SK-N-SH (cell line): Measurements from ENCODE around the gene TXN2. TPM values are rescaled to one million over a fixed set of nuclear protein-coding genes. Genes with fewer than 3 reads are reported as not detected.

Experiments
- CTCF ChIA-PET: fragments of 300-600, 350-600 bp; formaldehyde crosslinking; extraction: SDS; loops from one replicate; lab custom pipeline; 2021; lab: Yijun Ruan, JAX
- POLR2A ChIA-PET: fragments of 350-600 bp; sonication (Branson Sonifier 250); formaldehyde crosslinking; extraction: SDS; loops from one replicate; lab custom pipeline; 2020; ENCODE audit warnings: antibody characterized with exemption, inconsistent platforms; lab: Yijun Ruan, JAX
- DNase-seq: peaks from one replicate; pipeline ENCODE4 v3.0.0; 2012
- H2AFZ ChIP-seq: fragments of 200-600 bp; sonication (generic); 2 replicates; pipeline ENCODE4 v1.8.1; 2016; ENCODE audit warnings: antibody characterized with exemption, mild to moderate bottlenecking, low read depth
- H3F3A ChIP-seq: fragments of 200-600 bp; sonication (generic); replicated peaks from 2 replicates; pipeline ENCODE3; 2016; ENCODE audit warnings: antibody characterized with exemption, mild to moderate bottlenecking; ENCODE audit not compliant: insufficient read depth
- H3K27ac ChIP-seq, 2 experiments: fragments of 200-500 bp in 1 of 2; fragments of 200-600 bp in 1 of 2; sonication (Bioruptor generic) in 1 of 2; sonication (generic), shearing (Covaris generic) in 1 of 2; 2 replicates each; pipeline versions ENCODE4 v1.5.1 to v1.6.1; 2014 to 2016; ENCODE audit warnings: low read depth in 2 of 2, inconsistent platforms in 1 of 2, low read length in 1 of 2, mild to moderate bottlenecking in 1 of 2, mixed read lengths in 1 of 2
- H3K27me3 ChIP-seq: fragments of 200-600 bp; sonication (generic), shearing (Covaris generic); 2 replicates; pipeline ENCODE4 v1.6.1; 2016; ENCODE audit warnings: mixed run types; ENCODE audit not compliant: insufficient read depth
- H3K36me3 ChIP-seq, 2 experiments: fragments of 200-500 bp in 1 of 2; fragments of 200-600 bp in 1 of 2; sonication (Bioruptor generic) in 1 of 2; sonication (generic) in 1 of 2; replicated peaks in 1 of 2; 2 replicates each; pipeline versions ENCODE3 to v1.5.1; 2014 to 2016; ENCODE audit warnings: low read length in 1 of 2, mild to moderate bottlenecking in 1 of 2; ENCODE audit not compliant: insufficient read depth in 2 of 2, control insufficient read depth in 1 of 2
- H3K4me1 ChIP-seq, 2 experiments: fragments of 200-500 bp in 1 of 2; fragments of 200-600 bp in 1 of 2; sonication (Bioruptor generic) in 1 of 2; sonication (generic), shearing (Covaris generic) in 1 of 2; 2 replicates each; pipeline versions ENCODE4 v1.5.1 to v1.6.1; 2014 to 2016; ENCODE audit warnings: low read depth in 1 of 2, low read length in 1 of 2, mixed run types in 1 of 2; ENCODE audit not compliant: insufficient read depth in 2 of 2, control insufficient read depth in 1 of 2
- H3K4me2 ChIP-seq: fragments of 200-600 bp; sonication (generic), shearing (Covaris generic); 2 replicates; pipeline ENCODE4 v1.6.1; 2017; ENCODE audit warnings: mixed run types
- H3K4me3 ChIP-seq, 2 experiments: fragments of 200-500 bp in 1 of 2; fragments of 200-600 bp in 1 of 2; sonication (Bioruptor generic) in 1 of 2; sonication (generic), shearing (Covaris generic) in 1 of 2; 2 replicates each; pipeline versions ENCODE4 v1.5.1 to v1.8.1; 2014 to 2016; ENCODE audit warnings: low read depth in 2 of 2, inconsistent platforms in 1 of 2, low read length in 1 of 2, mild to moderate bottlenecking in 1 of 2, mixed read lengths in 1 of 2, moderate library complexity in 1 of 2
- H3K79me2 ChIP-seq: fragments of 200-600 bp; sonication (generic); 2 replicates; pipeline ENCODE4 v1.8.1; 2017; ENCODE audit warnings: mild to moderate bottlenecking; ENCODE audit not compliant: insufficient read depth
- H3K9ac ChIP-seq: fragments of 200-600 bp; sonication (generic); 2 replicates; pipeline ENCODE4 v1.6.1; 2017; ENCODE audit warnings: mixed run types
- H3K9me2 ChIP-seq: fragments of 200-600 bp; sonication (generic); 2 replicates; pipeline ENCODE4 v1.6.1; 2017; ENCODE audit warnings: mixed run types
- H3K9me3 ChIP-seq: fragments of 200-600 bp; sonication (generic); 2 replicates; pipeline ENCODE4 v1.6.1; 2017; ENCODE audit warnings: mixed run types, mild to moderate bottlenecking, moderate library complexity
- H4K20me1 ChIP-seq: fragments of 200-600 bp; sonication (generic); 2 replicates; pipeline ENCODE4 v1.6.1; 2017; ENCODE audit warnings: mild to moderate bottlenecking, mixed run types; ENCODE audit not compliant: insufficient read depth
- CHD2 ChIP-seq: fragments of 150-350 bp; IDR thresholded peaks from 2 replicates; pipeline ENCODE4 v1.6.1; 2018; ENCODE audit warnings: low read length; ENCODE audit not compliant: partially characterized antibody
- ELF1 ChIP-seq: IDR thresholded peaks from 2 replicates; pipeline ENCODE4 v1.4.0; 2012
- EZH2phosphoT487 ChIP-seq: fragments of 200-600 bp; sonication (generic); IDR thresholded peaks from 2 replicates; pipeline ENCODE4 v1.6.1; 2017; ENCODE audit warnings: low read depth, mixed run types, mild to moderate bottlenecking, antibody characterized with exemption, moderate library complexity, borderline replicate concordance
- GABPA ChIP-seq: IDR thresholded peaks from 2 replicates; pipeline ENCODE4 v1.4.0; 2012; ENCODE audit warnings: low read depth, mild to moderate bottlenecking
- IRF3 ChIP-seq: fragments of 150-350 bp; IDR thresholded peaks from 2 replicates; pipeline ENCODE4 v1.6.1; 2016; ENCODE audit warnings: mild to moderate bottlenecking, low read depth, low read length
- JUND ChIP-seq: IDR thresholded peaks from 2 replicates; pipeline ENCODE4 v1.4.0; 2012
- NFIC ChIP-seq: IDR thresholded peaks from 2 replicates; pipeline ENCODE4 v1.4.0; 2012; ENCODE audit warnings: borderline replicate concordance
- NRF1 ChIP-seq: IDR thresholded peaks from 2 replicates; pipeline ENCODE4 v1.6.1; 2012; ENCODE audit warnings: low read depth, mild to moderate bottlenecking, low read length
- POLR2AphosphoS5 ChIP-seq: IDR thresholded peaks from 2 replicates; pipeline ENCODE4 v1.6.1; 2012; ENCODE audit warnings: low read depth, low read length
- RAD21 ChIP-seq: IDR thresholded peaks from 2 replicates; pipeline ENCODE4 v1.6.1; 2012; ENCODE audit warnings: mild to moderate bottlenecking, low read length
- RXRA ChIP-seq: IDR thresholded peaks from 2 replicates; pipeline ENCODE4 v1.4.0; 2012; ENCODE audit warnings: low read depth, mild to moderate bottlenecking, borderline replicate concordance
- SIN3A ChIP-seq: IDR thresholded peaks from 2 replicates; pipeline ENCODE4 v1.6.1; 2012; ENCODE audit warnings: low read depth, mild to moderate bottlenecking, low read length, moderate library complexity, borderline replicate concordance
- SMC3 ChIP-seq: IDR thresholded peaks from 2 replicates; pipeline ENCODE4 v1.6.1; 2012; ENCODE audit warnings: low read depth, low read length, improper control_type of control experiment
- TAF1 ChIP-seq: IDR thresholded peaks from 2 replicates; pipeline ENCODE4 v1.6.1; 2012; ENCODE audit warnings: low read depth, mild to moderate bottlenecking, low read length, moderate library complexity, borderline replicate concordance
- TEAD4 ChIP-seq: IDR thresholded peaks from 2 replicates; pipeline ENCODE4 v1.4.0; 2012; ENCODE audit warnings: mild to moderate bottlenecking, borderline replicate concordance; ENCODE audit not compliant: insufficient read depth
- USF2 ChIP-seq: fragments of 150-350 bp; IDR thresholded peaks from 2 replicates; pipeline ENCODE4 v1.6.1; 2017; ENCODE audit warnings: antibody characterized with exemption, low read length, low read depth, borderline replicate concordance
- WGBS: methylation state at CpG from one replicate; pipeline ENCODE4 v1.1.6; 2017; ENCODE audit warnings: low lambda C conversion rate; 5-methylcytosine and 5-hydroxymethylcytosine counted together
- polyA plus RNA-seq, 3 experiments: library from polyadenylated mRNA; depleted of rRNA; stranded (reverse); fragments of >200 nt; gene quantifications; 2 replicates each; pipeline ENCODE4 v1.2.3, GENCODE V29; 2012
- TF ChIP-seq, protein P1 (sequence below): IDR thresholded peaks from 2 replicates; pipeline ENCODE4 v1.6.1; 2012; ENCODE audit warnings: mild to moderate bottlenecking, low read depth, low read length, moderate library complexity
- TF ChIP-seq, protein P2 (sequence below): IDR thresholded peaks from 2 replicates; pipeline ENCODE4 v1.4.0; 2012; ENCODE audit warnings: low read depth, borderline replicate concordance

Gene TXN2
- polyA plus RNA-seq, 1 of the 3 experiments (the other 2 are of a cell fraction) = 251 TPM

DNA sequence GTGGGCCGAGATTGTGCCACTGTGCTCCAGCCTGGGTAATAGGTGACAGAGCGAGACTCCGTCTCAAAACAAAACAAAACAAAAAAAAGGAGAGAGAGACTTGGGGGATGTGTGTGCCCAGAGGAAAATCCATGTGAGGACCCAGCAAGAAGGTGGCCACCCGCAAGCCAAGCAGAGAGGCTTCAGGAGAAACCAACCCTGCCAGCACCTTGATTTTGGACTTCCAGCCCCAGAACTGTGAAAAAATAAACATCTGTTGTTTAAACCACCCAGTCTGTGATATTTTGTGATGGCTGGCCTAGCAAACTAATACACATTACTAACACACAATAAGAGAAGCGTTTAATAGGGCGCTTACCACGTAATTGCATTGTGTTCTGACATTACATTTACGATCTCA, 21.2 kb downstream of the TXN2 start:
- no peak overlapping the region for H2AFZ ChIP-seq
- no peaks in the 10 kb centered on the region; the same call in 1 of the 2 replicates for H3K79me2 ChIP-seq
- CTCF ChIA-PET = interaction anchor here (0.9 to 1.2 kb wide), 2 partner anchors 10 to 38 kb away, joined by 3 read pairs; no protein-coding TSS in a partner anchor
- H3K9ac ChIP-seq = no peak overlapping the region
- TF ChIP-seq RAD21 (no peak), NFIC (no peak), CHD2 (no peak), EZH2phosphoT487 (no peak), USF2 (no peak)
- TF ChIP-seq, protein P1, sequence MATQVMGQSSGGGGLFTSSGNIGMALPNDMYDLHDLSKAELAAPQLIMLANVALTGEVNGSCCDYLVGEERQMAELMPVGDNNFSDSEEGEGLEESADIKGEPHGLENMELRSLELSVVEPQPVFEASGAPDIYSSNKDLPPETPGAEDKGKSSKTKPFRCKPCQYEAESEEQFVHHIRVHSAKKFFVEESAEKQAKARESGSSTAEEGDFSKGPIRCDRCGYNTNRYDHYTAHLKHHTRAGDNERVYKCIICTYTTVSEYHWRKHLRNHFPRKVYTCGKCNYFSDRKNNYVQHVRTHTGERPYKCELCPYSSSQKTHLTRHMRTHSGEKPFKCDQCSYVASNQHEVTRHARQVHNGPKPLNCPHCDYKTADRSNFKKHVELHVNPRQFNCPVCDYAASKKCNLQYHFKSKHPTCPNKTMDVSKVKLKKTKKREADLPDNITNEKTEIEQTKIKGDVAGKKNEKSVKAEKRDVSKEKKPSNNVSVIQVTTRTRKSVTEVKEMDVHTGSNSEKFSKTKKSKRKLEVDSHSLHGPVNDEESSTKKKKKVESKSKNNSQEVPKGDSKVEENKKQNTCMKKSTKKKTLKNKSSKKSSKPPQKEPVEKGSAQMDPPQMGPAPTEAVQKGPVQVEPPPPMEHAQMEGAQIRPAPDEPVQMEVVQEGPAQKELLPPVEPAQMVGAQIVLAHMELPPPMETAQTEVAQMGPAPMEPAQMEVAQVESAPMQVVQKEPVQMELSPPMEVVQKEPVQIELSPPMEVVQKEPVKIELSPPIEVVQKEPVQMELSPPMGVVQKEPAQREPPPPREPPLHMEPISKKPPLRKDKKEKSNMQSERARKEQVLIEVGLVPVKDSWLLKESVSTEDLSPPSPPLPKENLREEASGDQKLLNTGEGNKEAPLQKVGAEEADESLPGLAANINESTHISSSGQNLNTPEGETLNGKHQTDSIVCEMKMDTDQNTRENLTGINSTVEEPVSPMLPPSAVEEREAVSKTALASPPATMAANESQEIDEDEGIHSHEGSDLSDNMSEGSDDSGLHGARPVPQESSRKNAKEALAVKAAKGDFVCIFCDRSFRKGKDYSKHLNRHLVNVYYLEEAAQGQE = no peak
- H3K4me2 ChIP-seq = no peak overlapping the region
- no peaks in the 10 kb centered on the region for H4K20me1 ChIP-seq
- no peaks in the 10 kb centered on the region for H3K9me2 ChIP-seq
- POLR2A ChIA-PET = no interaction called here
- H3K9me3 ChIP-seq = no peaks in the 10 kb centered on the region
- no peaks in the 10 kb centered on the region for H3K27me3 ChIP-seq
- no peak for DNase-seq
- no peaks in the 10 kb centered on the region for H3K36me3 ChIP-seq
- H3K4me1 ChIP-seq = peaks cover 4 to 19% of the 10 kb centered on the region in 2 experiments; a peak in 3 of 4 replicates
- H3K4me3 ChIP-seq = no peak overlapping the region
- H3F3A ChIP-seq = peaks cover 12% of the 10 kb centered on the region
- WGBS = 98% methylated on average over 8 of the region's 8 CpGs
- no peak overlapping the region for H3K27ac ChIP-seq

GRCh38 chr22:36457688-36458450, 23.6 kb downstream of the TXN2 start:
- Histone ChIP-seq H3K79me2 (no peaks in the 10 kb centered on the region; the same call in 1 of the 2 replicates), H3K4me1 (peaks cover 8 to 13% of the 10 kb centered on the region in 2 experiments; a peak in 3 of 4 replicates), H3K9me3 (no peaks in the 10 kb centered on the region), H3F3A (peaks cover 12% of the 10 kb centered on the region), H3K4me3 (no peak overlapping the region), H3K9me2 (no peaks in the 10 kb centered on the region), H3K4me2 (no peak overlapping the region), H3K27me3 (no peaks in the 10 kb centered on the region), H4K20me1 (no peaks in the 10 kb centered on the region), H3K27ac (no peak overlapping the region), H2AFZ (no peak overlapping the region), H3K9ac (no peak overlapping the region), H3K36me3 (no peaks in the 10 kb centered on the region)
- ChIA-PET POLR2A (no interaction called here), CTCF (interaction anchor here (2.3 to 5.9 kb wide), 2 partner anchors 13 to 157 kb away, joined by 17 to 26 read pairs; no protein-coding TSS in a partner anchor)
- 96% methylated on average over 4 of the region's 14 CpGs for WGBS
- no peak for DNase-seq
- TF ChIP-seq NFIC (no peak), TEAD4 (no peak), POLR2AphosphoS5 (no peak), RXRA (no peak), GABPA (no peak), IRF3 (no peak), NRF1 (no peak), ELF1 (no peak), JUND (no peak), SMC3 (no peak), TAF1 (no peak), SIN3A (no peak)
- TF ChIP-seq, protein P2, sequence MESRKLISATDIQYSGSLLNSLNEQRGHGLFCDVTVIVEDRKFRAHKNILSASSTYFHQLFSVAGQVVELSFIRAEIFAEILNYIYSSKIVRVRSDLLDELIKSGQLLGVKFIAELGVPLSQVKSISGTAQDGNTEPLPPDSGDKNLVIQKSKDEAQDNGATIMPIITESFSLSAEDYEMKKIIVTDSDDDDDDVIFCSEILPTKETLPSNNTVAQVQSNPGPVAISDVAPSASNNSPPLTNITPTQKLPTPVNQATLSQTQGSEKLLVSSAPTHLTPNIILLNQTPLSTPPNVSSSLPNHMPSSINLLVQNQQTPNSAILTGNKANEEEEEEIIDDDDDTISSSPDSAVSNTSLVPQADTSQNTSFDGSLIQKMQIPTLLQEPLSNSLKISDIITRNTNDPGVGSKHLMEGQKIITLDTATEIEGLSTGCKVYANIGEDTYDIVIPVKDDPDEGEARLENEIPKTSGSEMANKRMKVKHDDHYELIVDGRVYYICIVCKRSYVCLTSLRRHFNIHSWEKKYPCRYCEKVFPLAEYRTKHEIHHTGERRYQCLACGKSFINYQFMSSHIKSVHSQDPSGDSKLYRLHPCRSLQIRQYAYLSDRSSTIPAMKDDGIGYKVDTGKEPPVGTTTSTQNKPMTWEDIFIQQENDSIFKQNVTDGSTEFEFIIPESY = no peak
